HG03196 (cell line): Measurements from ENCODE around the gene PDGFC.

Experiments used
- ATAC-seq: cut with Tn5 transposase; IDR thresholded peaks from one replicate; pipeline ENCODE4 v1.9.1; 2021; ENCODE audit not compliant: unreplicated experiment

Gene PDGFC, protein sequence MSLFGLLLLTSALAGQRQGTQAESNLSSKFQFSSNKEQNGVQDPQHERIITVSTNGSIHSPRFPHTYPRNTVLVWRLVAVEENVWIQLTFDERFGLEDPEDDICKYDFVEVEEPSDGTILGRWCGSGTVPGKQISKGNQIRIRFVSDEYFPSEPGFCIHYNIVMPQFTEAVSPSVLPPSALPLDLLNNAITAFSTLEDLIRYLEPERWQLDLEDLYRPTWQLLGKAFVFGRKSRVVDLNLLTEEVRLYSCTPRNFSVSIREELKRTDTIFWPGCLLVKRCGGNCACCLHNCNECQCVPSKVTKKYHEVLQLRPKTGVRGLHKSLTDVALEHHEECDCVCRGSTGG

GRCh38 chr4:156971676-156972378 is at the start of gene PDGFC:
Gene PDGFC (minus strand): TSS chr4:156971799. CDS start chr4:156970903, 896 bp downstream.
- ATAC-seq, result no peak

GRCh38 chr4:157020882-157021281 is 49.3 kb upstream of the PDGFC start:
- ATAC-seq, result no peak

DNA sequence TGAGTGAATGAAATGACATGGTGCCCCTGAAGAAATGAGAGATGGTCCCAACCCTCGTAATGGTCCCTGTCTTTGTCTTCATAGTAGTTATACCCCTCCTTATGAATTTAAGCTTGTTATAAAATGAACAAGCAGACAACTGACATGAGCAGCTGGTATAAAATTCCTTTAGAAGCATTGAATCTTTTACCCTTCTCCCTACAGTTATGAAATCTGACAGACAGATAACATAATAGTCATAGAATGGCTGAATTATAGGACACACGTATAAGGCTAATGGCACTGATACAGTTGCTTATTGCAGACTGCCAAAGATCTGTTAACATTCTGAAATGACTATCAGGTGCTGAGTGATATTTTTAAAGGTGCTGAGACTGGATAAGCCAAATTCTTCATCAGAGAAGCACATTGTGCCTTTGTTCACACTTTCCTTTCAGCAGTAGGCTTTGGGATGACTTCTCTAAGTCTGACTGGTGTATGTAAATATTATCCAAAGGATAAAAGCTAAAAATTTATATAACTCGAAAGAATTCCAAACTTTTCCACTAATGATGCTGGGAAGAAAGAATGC is 47.4 kb upstream of the PDGFC start:
- ATAC-seq, result no peak

GRCh38 chr4:157014621-157015591 is 43.3 kb upstream of the PDGFC start:
- no peak for ATAC-seq

- ATAC-seq, result no peak
Measured at GRCh38 chr4:157013656-157014055, 42.1 kb upstream of the PDGFC start.

DNA sequence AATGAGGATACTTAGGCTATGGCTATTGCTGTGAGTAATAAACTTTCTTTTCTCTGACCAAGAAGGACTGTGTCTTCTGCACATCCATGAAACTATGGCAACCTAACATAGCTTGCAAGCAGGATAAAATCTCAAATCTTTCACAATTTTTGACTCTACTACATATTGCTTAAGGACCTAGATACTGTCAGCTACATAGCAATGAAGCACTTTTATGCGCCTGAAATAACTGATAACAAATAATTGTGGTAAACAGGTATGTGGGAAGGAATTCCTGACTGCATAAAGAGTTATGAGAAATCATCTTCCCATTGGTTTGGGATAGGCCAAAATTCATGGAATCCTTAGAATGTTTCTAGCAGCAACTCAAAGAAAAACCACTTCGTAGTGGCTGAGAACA is 41.2 kb upstream of the PDGFC start:
- no peak for ATAC-seq

GRCh38 chr4:157012296-157012695 is 40.7 kb upstream of the PDGFC start:
- no peak for ATAC-seq

GRCh38 chr4:157010630-157011029 is 39.0 kb upstream of the PDGFC start:
- no peak for ATAC-seq

GRCh38 chr4:157005831-157006230 is 34.2 kb upstream of the PDGFC start:
- ATAC-seq, result no peak

DNA sequence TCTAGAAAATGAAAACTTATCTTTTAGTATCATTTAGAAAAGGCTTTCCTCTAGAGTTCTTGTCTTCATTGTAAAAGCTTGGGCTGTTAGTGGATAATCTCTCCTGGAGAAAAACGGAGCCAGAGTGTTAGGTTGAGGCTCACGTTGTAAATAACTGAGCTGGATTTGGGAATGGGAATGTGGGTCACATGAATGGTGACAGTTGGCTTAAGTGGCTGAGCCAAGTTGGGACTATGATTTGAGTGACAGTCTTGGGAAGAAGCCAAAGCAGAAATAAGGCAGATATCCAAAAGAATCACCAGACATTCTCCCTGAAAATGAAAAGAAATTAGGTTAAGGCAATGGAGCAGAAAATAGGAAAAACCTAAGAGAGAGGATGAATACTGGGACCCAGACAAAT is 33.6 kb upstream of the PDGFC start:
- ATAC-seq, result no peak

DNA sequence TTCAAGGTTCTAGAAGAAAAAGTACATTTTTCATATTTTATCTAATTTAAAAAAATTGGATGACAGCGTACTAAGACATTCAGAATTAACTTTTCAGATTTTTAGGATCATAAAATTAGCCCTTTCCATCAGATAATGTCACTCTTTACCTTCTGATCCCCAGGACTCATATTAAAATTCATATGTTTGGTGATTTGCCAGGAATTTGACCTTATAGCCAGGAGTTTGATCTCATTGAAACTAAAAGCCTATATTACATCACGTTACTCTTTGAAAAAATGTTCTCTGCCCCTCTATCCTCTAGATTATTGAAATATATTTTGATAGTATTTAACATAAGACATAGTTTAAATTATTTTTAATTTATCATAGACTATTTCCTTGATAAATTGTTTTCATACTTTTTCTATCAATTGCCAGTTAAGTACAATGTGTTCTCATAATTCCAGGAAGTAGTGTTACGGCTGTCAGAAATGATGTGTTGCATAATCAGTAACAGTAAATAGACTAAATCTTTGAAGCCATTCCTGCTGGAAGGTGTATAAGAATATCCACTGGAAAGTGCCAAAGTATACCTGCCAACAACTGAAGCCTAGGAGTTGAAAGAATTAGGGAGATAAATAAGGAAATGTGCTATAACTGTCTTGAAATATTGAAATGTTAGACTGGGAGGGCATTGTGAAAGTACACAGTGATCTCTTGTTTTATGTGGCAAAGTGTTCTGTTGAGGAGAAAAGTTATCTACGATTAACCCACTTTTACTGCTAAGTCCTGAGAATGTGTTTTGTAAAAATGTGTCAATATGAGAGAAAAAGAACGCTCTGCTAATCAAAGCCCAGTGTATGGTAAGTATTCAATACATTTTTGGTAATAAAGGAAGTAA is 32.9 kb upstream of the PDGFC start:
- ATAC-seq, result no peak

- no peak for ATAC-seq
Measured at GRCh38 chr4:156999175-156999517, 27.5 kb upstream of the PDGFC start.

DNA sequence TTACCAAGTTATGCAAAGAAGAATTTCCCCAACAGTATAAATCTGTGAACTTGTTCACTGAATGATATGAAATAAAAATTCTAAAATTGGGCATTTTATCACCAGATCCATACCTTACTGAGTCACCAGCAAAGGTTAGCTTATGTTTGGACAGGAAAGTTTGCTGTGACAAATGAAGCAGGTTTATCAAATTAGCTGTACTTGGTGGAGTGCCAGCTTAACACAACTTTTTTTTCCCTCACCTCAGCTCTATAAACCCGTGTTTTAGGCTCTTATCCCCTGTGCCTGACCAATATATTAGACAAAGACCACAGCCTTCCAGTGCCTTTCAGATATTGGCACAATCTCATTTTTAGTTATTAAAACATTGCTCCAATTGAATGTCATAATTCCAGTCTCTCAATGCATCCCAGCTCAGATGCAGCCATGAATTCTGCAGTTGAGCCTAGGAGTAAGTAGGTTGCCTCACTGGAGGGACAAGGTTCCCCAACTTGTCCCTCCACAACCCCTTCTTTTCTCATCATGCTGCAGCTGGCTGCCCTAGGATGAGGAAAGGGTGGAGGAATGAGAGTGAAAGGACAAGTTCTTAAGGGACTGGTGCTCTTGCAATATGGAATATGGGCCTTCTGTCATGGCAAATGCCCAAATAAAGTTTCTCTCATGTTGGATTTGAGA is 27.0 kb upstream of the PDGFC start:
- ATAC-seq, result no peak

DNA sequence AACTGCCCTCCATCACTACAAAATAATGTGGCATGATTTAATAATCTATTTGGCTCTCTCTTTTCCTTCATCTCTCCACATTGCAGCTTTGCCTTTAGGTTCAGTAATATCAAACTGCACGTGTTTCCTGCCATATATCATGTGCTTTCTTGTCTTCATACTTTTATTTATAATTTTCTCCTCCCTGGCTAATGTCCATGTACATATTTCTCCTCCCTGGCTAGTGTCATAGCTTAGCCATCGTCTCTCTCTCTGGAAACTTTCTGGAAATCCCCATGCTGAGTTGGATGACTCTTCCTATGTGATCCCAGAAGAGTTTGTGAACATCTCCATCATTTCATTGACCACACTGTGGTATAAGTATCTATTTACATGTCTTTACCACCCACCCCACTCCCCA is 21.3 kb upstream of the PDGFC start:
- no peak for ATAC-seq

DNA sequence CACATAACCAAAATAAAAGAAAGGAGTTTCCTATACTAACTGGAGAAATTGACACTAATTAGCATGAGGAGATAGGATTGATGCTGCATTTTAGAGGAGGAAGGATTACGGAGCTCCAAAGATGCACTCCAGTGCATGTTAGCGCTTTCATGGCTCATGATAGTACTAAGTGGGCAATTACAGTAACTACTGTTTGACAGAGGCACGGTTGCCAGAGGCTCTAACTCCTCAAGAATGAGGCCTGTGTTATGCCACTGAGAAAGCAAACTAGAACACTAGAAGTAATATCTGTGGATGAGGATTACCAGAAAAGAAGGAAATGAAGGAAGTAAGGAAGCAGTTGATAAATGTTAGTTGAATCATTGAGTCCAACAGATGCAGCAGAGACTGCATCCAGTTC is 19.6 kb upstream of the PDGFC start:
- ATAC-seq, result no peak

DNA sequence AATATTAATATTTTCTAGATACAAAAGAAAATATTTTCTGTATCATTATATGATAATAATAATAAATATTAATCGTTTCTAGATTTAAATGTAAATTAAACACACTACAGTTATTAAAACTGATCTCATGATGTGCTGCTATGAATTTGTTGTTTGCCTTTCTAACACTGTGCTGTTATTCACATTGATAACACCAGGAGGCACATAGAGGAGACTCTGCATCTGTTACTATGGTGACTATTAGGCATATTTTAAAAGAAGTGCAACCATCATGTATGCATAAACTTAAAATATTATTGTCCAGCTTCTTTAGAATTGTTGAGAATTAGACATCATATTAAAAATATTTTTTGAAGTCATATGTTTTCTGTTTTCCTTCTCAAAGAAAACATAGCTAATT is 11.8 kb upstream of the PDGFC start:
- ATAC-seq, result no peak

- ATAC-seq, result no peak
Measured at GRCh38 chr4:156981262-156981769, 9.7 kb upstream of the PDGFC start.

- ATAC-seq, result no peak
Measured at GRCh38 chr4:156977435-156978160, 6.0 kb upstream of the PDGFC start.

DNA sequence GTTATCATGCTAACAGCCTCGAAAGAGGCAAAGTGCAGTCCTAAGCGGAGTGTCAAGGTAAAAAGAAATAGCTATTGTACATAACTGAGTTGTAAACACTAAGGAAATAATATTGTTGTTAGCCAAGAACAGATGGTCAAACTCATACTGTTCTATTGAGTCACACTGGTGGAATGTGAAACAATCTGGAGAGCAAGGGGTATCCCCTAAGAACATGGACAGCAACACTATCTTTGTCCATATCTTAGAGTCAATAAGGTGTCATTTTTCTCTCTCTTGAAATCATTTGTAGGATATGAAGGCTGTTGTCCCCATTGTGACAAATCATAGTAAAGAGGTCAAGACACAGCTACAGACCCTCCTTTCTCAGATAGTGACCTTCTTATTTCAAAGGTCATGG is 4.5 kb upstream of the PDGFC start:
- no peak for ATAC-seq
